GM19023 (cell line): ENCODE data around the gene NUMA1.

Experiments used
- ATAC-seq: cut with Tn5 transposase; IDR thresholded peaks from one replicate; pipeline ENCODE4 v1.9.1; 2021; ENCODE audit warnings: mild to moderate bottlenecking, moderate library complexity; ENCODE audit not compliant: unreplicated experiment

The NUMA1 gene

DNA sequence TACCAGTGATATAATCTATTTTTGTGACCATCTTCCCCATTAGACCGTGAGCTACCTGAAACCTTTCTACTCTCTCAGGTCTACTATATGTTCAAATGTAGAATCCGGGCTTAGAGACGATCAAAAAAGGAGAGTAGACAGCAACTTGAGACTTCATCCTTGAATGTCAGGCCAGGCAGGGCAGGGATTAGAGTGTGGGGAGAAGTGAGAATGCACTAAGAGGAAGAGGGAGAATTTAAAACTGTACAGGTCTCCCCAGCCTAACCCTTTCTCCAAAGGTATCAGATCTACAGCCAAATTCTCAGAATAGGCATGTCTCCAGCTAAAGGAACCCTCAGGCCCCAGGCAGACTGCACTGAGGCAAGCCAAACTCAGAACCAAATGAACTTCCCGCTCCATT, 21.8 kb upstream of the NUMA1 start:
- no peak for ATAC-seq

DNA sequence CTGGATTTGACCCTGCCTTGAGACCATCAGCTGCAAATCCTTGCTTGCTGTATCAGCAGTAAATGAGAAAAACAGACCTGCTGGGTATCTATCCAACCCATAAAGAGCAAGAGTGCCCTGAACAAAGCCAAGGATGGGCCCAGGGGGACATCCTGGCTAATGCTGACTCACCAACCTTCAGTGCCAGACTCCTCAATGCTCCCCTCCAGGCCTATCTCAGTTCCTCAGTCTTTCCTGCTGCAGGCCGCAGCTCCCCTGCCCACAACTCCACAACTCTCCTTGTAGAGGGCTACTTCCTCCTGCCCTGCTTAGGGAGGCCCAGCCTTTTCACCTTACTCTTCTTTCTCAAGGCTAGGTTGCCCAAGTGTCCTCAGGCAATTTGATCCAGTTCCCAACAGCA, 20.1 kb upstream of the NUMA1 start:
- ATAC-seq: no peak

GRCh38 chr11:72100009-72100408, 19.7 kb upstream of the NUMA1 start:
- no peak for ATAC-seq

DNA sequence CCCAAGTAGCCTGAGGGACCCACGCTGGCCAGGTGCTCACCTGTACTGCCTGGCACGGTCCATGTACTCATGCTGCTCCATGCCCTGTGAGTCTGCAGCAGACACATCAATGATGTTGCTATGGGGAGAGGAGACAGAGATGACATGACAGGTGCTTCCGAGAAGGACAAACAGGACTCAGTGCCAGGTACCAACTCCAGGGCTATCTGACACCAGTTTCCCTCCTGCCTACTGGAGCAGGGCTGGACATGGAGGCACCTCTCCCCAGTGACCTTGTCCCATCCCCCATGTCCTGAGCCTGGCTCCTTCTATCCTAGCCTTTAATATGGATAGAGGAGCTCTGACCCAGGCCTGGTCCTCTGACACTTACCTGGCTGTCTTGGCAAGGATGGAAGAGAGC, 18.4 kb upstream of the NUMA1 start:
- no peak for ATAC-seq

DNA sequence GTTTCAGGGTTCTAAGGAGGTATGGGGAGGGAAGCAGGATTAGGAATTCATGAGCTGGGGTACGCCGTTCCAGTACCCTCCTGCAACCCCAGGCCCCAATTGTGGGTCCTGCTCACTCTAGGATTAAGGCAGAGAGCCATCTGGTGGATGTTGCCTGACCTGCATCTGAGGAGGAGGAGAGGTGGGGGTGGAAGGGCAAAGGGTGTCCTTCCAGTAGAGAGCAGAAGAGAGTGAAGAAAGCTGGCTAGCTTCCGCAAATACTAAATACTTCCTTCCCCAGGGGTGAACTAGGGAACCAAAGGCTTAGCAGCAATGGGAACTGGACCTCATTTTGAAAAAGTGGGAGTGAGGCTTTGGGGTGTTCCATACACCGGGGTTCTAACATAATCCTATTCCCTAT, 10.9 kb upstream of the NUMA1 start:
- no peak for ATAC-seq

DNA sequence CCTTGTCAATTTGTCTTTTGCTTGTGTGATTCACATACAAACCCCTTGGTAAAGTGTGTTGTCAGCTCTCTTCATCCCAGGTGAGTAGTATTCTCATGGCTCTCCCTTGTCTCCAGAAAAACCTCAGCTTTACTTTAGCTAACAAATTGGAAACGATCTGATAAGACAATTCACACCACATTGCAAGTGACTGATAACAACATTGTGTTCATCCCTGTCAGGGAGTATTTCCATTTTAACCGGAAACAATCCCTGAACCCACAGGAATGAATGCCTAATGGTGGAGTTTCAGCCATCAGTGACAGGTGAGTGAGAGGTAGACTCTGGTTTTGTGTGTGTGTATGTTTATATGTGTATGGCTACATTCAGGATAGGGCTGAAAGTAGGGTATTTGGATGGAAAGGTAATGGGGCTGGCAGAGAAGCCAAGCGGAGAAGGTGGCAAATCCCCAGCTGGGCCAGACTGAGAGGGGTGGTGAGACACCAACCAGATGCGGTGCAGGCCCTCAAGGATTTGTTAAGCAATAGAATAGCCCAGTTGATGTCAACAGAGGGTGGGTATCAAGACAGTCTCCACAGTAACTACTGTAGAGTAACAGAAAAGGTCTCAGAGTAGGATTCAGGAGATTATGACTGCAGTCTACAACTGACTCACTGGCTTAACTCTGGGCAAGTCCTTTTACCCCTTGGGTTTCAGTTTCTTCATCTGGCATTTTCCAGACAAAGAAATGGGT, 7.9 kb upstream of the NUMA1 start:
- no peak for ATAC-seq

DNA sequence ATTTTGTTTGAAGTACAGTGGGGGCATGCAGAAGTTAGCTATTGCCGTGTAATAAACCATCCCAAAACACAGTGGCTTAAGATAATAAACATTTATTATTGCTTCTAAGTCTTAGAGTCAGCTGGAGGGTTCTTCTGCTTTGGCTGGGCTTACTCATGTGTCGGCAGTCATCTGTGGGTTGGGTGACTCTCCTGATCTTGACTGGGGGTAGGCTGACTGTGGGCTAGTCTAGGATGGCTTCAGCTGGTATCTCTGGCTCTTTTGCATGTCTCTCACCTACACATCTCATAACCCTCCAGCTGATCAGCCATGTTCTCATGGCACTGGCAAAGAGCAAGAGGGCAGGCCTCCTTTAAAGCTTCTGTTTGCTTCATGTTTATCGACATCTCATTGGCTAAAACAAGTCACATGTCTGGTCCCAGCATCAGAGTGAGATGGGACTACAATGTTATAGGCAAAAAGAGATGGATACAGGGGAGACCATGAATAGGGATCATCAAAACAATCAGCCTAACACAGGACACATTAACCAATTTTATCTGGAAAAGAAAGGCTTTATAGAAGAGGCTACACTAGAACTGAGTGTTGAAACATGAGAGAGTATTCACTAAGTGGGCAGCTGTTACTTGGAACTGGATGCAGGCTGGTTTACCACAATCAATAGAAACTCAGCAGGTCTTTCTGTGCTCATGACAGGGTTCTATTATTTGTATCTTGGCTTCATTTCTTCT, 5.4 kb upstream of the NUMA1 start:
- no peak for ATAC-seq

DNA sequence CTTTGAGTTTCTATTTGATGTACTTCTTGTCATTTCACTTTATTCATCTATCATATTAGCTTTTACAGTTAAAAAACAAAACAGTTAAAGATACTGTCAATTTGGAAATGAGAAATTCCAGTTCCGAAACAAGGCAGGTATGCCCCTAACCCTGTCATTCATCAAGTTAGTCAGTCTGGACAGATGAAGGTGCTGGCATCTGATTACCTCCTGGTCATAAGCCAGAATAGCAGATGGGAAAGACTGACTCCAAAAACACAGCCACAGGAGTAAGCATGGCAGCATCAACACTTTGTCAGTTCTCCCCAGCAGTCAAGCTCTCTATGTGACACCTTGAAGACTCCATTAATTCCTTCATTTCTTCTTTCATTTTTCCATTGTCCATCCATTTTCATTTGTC, 4.6 kb upstream of the NUMA1 start:
- ATAC-seq: no peak

GRCh38 chr11:72084076-72084475, 3.7 kb upstream of the NUMA1 start:
- ATAC-seq: no peak

DNA sequence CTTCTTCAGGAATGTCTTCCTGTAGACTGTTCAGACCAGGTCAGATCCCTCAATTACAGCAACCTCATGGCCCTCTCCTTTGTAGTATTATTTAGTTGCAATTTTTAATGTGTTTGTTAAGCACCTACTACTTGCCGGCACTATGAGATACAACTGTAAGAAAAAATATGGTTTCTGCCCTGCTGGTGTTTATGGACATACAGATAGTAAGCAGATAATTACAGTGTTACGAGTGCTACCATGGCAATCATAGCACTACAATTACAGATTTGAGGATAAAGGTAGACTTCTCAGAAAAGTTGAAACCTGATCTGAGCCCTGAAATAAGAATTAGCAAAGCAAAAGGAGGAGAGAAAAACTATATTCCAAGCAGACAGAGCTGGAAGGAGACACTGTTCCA, 3.1 kb upstream of the NUMA1 start:
- no peak for ATAC-seq

DNA sequence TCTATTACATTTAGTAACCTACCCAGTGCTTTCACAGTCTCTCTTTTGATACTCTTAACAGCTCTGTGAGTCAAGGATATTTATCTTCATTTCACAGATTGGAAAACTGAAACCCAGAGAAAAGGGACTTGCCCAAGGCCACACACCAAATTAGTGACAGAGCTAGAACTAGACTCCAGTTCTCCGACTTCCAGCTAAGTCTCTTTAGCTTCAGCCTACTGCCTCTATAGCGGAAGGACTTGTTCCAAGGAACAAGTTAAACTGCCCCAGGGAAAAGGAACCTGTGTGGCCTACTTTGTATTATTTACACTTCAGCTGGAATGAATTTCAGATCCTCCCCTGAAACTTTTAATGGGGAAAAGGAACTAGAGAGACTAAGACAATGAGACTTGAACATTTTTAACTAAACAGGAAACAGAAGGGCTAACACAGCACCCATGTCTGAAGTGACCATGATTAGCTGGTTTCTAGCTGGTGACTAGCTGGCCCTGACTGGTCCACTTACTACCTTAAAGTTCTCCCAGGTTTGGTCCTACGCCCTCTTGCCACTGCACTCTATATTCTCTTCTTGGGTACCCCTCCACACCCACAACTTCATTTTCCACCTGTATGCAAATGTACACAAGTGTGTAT, 1.6 kb upstream of the NUMA1 start:
- ATAC-seq: no peak

- no peak for ATAC-seq
These were observed 872 bp upstream of the NUMA1 start for GRCh38 chr11:72081184-72081644.

- peak; percentile 35 for ATAC-seq
These were observed 470 bp downstream of the NUMA1 start for GRCh38 chr11:72079819-72080325.

DNA sequence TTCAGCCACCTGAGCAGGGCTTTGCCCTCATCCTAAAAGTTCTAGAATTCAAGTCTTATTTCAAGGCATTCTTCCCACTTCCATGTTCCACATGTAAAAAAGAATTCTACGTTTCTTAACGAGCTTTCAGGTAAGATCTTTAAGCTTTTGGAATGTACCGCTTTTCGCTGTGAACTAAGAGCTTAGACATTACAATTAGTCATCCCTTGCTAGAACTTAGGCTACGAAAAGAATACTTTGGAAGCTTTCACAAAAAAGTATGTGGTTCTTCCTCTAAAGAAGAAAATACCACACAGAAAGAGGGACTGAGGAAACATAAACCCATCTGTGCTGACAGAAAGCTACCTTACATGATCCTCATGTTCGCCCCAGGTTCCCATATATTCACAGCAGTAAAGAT, 1.9 kb downstream of the NUMA1 start:
- ATAC-seq: no peak

DNA sequence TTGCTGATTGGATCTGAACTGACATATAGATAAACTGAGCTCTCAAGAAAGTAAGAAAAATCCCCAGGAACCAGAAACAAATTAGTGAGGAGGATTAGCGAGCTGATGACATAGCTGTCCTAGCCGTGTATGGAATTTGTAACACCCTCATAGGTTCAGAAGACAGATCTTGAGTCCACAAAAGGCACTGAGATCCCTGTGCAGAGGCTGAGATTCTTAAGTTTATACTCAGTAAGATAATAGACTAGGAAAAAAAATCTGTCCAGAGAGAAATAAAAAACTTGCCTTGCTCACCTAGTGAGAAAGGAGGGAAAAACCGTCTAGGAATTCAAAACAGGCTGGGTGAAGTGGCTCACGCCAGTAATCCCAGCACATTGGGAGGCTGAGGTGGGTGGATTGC, 4.6 kb downstream of the NUMA1 start:
- no peak for ATAC-seq

- ATAC-seq: no peak
These were observed 5.2 kb downstream of the NUMA1 start for GRCh38 chr11:72075109-72075508.

DNA sequence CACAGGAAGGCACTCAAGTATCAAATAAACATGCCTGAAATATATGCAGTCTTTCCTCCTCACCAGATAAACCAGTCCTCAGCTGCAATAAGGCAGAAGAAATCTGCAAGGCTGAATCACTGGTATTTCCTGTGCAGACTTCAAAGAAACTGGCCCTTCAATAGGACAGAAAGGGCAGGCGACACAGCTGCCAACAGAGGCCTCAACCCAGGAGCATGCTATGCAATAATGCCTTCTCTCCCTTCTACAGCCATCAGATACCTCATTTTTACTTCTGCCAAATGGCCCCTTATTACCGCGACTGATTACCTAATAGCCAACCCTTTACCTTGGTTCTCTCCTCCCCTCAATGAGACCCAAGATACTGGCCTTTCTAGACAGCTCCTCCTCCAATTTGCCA, 8.0 kb downstream of the NUMA1 start:
- ATAC-seq: no peak

DNA sequence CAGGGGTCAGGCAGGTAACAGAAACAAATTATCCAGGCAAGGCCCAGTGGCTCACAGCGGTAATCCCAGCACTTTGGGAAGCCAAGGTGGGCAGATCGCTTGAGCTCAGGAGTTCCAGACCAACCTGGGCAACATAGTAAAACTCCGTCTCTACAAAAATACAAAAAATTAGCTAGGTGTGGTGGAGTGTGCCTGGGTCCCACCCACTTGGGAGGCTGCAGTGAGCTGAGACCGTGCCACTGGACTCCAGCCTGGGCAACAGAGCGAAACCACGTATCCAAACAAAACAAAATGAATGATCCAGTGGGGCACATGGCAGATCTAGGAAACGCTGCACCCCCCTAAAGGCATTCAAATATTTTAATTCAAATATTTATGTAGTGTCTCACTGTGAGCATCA, 9.9 kb downstream of the NUMA1 start:
- no peak for ATAC-seq

DNA sequence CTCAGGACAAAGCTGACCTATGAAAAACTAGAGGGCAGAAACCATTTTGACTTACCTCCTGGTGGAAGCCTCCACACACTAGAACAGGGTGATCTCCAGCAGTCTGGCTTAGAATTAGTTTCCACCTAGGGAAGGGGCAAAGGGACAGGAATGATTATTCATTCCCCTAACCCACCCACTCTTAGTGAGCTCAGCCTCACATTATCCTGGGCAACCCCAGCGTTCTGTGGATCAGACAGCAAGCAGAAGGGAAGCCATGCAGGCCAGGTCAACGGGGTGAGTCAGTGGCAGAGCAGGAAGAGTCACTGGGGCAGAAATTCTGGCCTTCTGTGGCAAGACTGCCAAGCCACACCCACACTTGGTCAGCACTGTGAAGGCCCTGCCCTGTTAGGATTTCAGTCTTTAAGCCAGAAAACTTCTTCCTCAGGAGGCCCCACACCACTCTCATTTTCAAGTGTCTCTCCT, 10.5 kb downstream of the NUMA1 start:
- no peak for ATAC-seq

- no peak for ATAC-seq
These were observed 11.1 kb downstream of the NUMA1 start for GRCh38 chr11:72069200-72069599.

GRCh38 chr11:72067676-72068075, 12.7 kb downstream of the NUMA1 start:
- no peak for ATAC-seq

DNA sequence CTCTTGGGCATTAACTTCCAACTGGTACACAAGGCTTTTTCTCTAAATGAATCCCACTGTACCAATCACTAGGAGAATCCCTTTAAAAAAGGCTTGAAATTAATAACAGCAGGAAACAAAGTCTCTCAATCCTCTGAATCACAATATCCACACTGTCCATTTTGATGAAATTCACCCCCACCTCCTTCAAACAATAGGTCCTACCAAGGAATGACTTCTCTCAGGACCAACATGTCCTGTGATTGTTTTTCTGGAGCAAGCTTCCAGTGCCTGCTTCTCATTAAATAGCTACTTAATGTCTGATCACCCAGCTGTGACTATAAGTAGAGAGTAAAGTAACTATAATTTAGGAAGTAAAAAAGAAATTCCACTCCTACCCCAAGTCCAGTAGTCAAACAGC, 13.1 kb downstream of the NUMA1 start:
- ATAC-seq: no peak
